Measurements from ENCODE around the gene HTATSF1. TPM values are rescaled to one million over a fixed set of nuclear protein-coding genes. Genes with fewer than 3 reads are reported as not detected.

Gene HTATSF1
- total and polyA plus RNA-seq, 9 of the 15 experiments (the other 6 are each of a cell fraction or from before 2014, with no cell fraction given) = 2.6 to 87.7 (median 42.2) TPM

DNA sequence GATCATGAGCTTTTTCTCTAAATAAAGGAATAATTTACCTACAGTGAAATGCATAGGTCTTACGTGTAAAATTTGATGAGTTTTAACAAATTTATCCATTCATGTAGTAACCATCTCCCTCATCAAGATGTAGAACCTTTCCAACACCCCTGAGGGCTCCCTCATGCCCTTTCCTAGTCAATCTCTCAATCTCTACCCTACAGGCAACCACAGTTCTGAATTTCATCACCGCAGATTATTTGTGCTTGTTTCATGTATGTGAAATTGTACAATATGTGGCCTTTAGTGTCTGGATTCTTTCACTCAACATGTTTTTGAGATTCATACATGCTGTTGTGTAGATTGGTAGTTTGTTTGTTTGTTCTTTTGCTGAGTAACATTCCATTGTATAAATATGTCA lies 36.7 kb downstream of the HTATSF1 start:
- 0% methylated on average over 2 of the region's 2 CpGs for WGBS (ENCODE audit: insufficient coverage, low coverage, missing lambda C conversion rate)
- H3K9ac ChIP-seq (ENCODE audit: insufficient read depth in 1 of 2, low read depth in 2 of 2, low read length in 2 of 2) = no peak overlapping the region
- intact Hi-C loops (cut with micrococcal nuclease) (no loop called here), in situ Hi-C loops (cut with MboI) (no loop called here)
- no peak overlapping the region for H3K4me2 ChIP-seq (ENCODE audit: insufficient read depth, low read length)
- ChIA-PET CTCF (ENCODE audit: low intra/inter-chr PET ratio) (no interaction called here), POLR2A (no interaction called here)
- H3K4me3 ChIP-seq = no peak overlapping the region
- no peak for ATAC-seq
- no peaks in the 10 kb centered on the region for H4K20me1 ChIP-seq (replicated peaks; ENCODE audit: control insufficient read depth, insufficient read depth, low read length)
- peaks cover 0 to 5% of the 10 kb centered on the region in 2 experiments; a peak in 3 of 5 replicates for H3K4me1 ChIP-seq (replicated peaks in 1 of 2; ENCODE audit: control insufficient read depth in 2 of 2, insufficient read depth in 2 of 2, low read length in 2 of 2)
- no peak overlapping the region for H2AFZ ChIP-seq (ENCODE audit: low read depth, low read length)
- H3K36me3 ChIP-seq (ENCODE audit: control insufficient read depth, insufficient read depth, low read length) = no peaks in the 10 kb centered on the region
- H3K27me3 ChIP-seq (ENCODE audit: control insufficient read depth in 2 of 2, insufficient read depth in 2 of 2, low read length in 2 of 2) = peaks cover 2 to 8% of the 10 kb centered on the region in 2 experiments; a peak in 3 of 5 replicates
- H3K27ac ChIP-seq (ENCODE audit: extremely low read depth, low read depth, low read length) = no peak overlapping the region
- BruUV-seq (replicated peaks) = no TSS peak
- no peak for DNase-seq (ENCODE audit: extremely low read depth in 1 of 4, low spot score in 3 of 4)
- H3K79me2 ChIP-seq (ENCODE audit: control insufficient read depth, insufficient read depth, low read length) = no peaks in the 10 kb centered on the region
- H3K9me1 ChIP-seq (ENCODE audit: control insufficient read depth, insufficient read depth, low read length) = no peaks in the 10 kb centered on the region
- TF ChIP-seq ZNF146 (CRISPR knock-in tag; IDR thresholded peaks at IDR 0.05; ENCODE audit: unreplicated experiment) = no peak
- TF ChIP-seq ZNF445 (CRISPR knock-in tag; IDR thresholded peaks at IDR 0.05; ENCODE audit: low read depth) = no peak
- TF ChIP-seq, protein P1, sequence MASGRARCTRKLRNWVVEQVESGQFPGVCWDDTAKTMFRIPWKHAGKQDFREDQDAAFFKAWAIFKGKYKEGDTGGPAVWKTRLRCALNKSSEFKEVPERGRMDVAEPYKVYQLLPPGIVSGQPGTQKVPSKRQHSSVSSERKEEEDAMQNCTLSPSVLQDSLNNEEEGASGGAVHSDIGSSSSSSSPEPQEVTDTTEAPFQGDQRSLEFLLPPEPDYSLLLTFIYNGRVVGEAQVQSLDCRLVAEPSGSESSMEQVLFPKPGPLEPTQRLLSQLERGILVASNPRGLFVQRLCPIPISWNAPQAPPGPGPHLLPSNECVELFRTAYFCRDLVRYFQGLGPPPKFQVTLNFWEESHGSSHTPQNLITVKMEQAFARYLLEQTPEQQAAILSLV (tag; IDR thresholded peaks at IDR 0.05) = no peak
- no peak for TF ChIP-seq MCM2 (IDR thresholded peaks at IDR 0.05; ENCODE audit: low read depth)
- TF ChIP-seq CHD1 (IDR thresholded peaks at IDR 0.05; ENCODE audit: low read length) = no peak
- TF ChIP-seq, protein P2, sequence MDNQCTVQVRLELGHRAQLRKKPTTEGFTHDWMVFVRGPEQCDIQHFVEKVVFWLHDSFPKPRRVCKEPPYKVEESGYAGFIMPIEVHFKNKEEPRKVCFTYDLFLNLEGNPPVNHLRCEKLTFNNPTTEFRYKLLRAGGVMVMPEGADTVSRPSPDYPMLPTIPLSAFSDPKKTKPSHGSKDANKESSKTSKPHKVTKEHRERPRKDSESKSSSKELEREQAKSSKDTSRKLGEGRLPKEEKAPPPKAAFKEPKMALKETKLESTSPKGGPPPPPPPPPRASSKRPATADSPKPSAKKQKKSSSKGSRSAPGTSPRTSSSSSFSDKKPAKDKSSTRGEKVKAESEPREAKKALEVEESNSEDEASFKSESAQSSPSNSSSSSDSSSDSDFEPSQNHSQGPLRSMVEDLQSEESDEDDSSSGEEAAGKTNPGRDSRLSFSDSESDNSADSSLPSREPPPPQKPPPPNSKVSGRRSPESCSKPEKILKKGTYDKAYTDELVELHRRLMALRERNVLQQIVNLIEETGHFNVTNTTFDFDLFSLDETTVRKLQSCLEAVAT (IDR thresholded peaks at IDR 0.05) = no peak
- TF ChIP-seq HNRNPH1 (optimal IDR thresholded peaks at IDR 0.05; ENCODE audit: low read depth, low read length) = no peak
- TF ChIP-seq, protein P3, sequence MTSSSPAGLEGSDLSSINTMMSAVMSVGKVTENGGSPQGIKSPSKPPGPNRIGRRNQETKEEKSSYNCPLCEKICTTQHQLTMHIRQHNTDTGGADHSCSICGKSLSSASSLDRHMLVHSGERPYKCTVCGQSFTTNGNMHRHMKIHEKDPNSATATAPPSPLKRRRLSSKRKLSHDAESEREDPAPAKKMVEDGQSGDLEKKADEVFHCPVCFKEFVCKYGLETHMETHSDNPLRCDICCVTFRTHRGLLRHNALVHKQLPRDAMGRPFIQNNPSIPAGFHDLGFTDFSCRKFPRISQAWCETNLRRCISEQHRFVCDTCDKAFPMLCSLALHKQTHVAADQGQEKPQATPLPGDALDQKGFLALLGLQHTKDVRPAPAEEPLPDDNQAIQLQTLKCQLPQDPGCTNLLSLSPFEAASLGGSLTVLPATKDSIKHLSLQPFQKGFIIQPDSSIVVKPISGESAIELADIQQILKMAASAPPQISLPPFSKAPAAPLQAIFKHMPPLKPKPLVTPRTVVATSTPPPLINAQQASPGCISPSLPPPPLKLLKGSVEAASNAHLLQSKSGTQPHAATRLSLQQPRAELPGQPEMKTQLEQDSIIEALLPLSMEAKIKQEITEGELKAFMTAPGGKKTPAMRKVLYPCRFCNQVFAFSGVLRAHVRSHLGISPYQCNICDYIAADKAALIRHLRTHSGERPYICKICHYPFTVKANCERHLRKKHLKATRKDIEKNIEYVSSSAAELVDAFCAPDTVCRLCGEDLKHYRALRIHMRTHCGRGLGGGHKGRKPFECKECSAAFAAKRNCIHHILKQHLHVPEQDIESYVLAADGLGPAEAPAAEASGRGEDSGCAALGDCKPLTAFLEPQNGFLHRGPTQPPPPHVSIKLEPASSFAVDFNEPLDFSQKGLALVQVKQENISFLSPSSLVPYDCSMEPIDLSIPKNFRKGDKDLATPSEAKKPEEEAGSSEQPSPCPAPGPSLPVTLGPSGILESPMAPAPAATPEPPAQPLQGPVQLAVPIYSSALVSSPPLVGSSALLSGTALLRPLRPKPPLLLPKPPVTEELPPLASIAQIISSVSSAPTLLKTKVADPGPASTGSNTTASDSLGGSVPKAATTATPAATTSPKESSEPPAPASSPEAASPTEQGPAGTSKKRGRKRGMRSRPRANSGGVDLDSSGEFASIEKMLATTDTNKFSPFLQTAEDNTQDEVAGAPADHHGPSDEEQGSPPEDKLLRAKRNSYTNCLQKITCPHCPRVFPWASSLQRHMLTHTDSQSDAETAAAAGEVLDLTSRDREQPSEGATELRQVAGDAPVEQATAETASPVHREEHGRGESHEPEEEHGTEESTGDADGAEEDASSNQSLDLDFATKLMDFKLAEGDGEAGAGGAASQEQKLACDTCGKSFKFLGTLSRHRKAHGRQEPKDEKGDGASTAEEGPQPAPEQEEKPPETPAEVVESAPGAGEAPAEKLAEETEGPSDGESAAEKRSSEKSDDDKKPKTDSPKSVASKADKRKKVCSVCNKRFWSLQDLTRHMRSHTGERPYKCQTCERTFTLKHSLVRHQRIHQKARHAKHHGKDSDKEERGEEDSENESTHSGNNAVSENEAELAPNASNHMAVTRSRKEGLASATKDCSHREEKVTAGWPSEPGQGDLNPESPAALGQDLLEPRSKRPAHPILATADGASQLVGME (CRISPR knock-in tag; IDR thresholded peaks at IDR 0.05) = no peak
- TF ChIP-seq, protein P4, sequence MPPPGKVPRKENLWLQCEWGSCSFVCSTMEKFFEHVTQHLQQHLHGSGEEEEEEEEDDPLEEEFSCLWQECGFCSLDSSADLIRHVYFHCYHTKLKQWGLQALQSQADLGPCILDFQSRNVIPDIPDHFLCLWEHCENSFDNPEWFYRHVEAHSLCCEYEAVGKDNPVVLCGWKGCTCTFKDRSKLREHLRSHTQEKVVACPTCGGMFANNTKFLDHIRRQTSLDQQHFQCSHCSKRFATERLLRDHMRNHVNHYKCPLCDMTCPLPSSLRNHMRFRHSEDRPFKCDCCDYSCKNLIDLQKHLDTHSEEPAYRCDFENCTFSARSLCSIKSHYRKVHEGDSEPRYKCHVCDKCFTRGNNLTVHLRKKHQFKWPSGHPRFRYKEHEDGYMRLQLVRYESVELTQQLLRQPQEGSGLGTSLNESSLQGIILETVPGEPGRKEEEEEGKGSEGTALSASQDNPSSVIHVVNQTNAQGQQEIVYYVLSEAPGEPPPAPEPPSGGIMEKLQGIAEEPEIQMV (tag; conservative IDR thresholded peaks at IDR 0.05; ENCODE audit: low read depth) = no peak
- TF ChIP-seq ELF1 (tag; IDR thresholded peaks at IDR 0.05) = no peak
- TF ChIP-seq XRCC4 (IDR thresholded peaks at IDR 0.05; ENCODE audit: extremely low read depth, insufficient read depth, insufficient read length) = no peak
- no peak for TF ChIP-seq HDAC3 (IDR thresholded peaks at IDR 0.05; ENCODE audit: borderline replicate concordance, partially characterized antibody)
- H3K9me3 ChIP-seq (replicated peaks; ENCODE audit: control insufficient read depth, insufficient read depth, low read depth, low read length) = no peaks in the 10 kb centered on the region
- no peak for FAIRE-seq

Measured in K562 (cell line).